Measurements from ENCODE around the gene ADAMTSL5.

GRCh38 chr19:1470305-1471009 is 42.4 kb downstream of the ADAMTSL5 start:
- TF ChIP-seq CTCF (IDR thresholded peaks at IDR 0.05) = no peak
- TF ChIP-seq POLR2A (IDR thresholded peaks at IDR 0.05) = no peak
- no peak for TF ChIP-seq EP300 (IDR thresholded peaks at IDR 0.05)
